Left ventricle myocardium superior (tissue), 1 donor: Measurements from ENCODE around the gene SLC7A9. TPM values are rescaled to one million over a fixed set of nuclear protein-coding genes. Genes with fewer than 3 reads are reported as not detected.
"Not testable (repeated sequence)": the region's sequence is repeated elsewhere in the genome, so short reads cannot be mapped to it uniquely, and the experiment has no call there.

Experiments
- ATAC-seq: fragments of 200-7000 bp; cut with Tn5 transposase; one replicate; pipeline ENCODE4 v1.9.1; 2020; ENCODE audit warnings: mild to moderate bottlenecking, moderate library complexity
- DNase-seq: peaks from one replicate; pipeline ENCODE4 v3.0.0-alpha.2; 2020
- intact Hi-C: fragments of 100-400 bp; cut with micrococcal nuclease; formaldehyde crosslinking; loops from one replicate; pipeline ENCODE4 v1.11.0; 2022
- total RNA-seq: library from RNA; stranded (reverse); fragmentation: NEBNext Ultra II Directional; extraction: Animal tissue kit (Norgen Biotek cat#: 25700); gene quantifications from one replicate; pipeline ENCODE4 v1.2.1, GENCODE V29; 2021
- donor health status: DM: no; HTN: yes; CAD: no; lungs with severe emphysema.

Gene SLC7A9
- total RNA-seq, 1 donor from 2014 or later: not detected

GRCh38 chr19:32867436-32867835 lies 2.1 kb downstream of the SLC7A9 start:
- intact Hi-C loops, DNase-seq: not testable (repeated sequence)

GRCh38 chr19:32866564-32867265 lies 2.9 kb downstream of the SLC7A9 start:
- ATAC-seq (no peak), DNase-seq (no peak)
- intact Hi-C loops: no loop called here

More at GRCh38 chr19:32867436-32867835, 2.1 kb downstream of the SLC7A9 start:
- ATAC-seq: not testable (repeated sequence)

- intact Hi-C loops: no loop called here
- ATAC-seq (no peak), DNase-seq (no peak)
These were observed 3.5 kb downstream of the SLC7A9 start for GRCh38 chr19:32866061-32866460.

GRCh38 chr19:32865326-32865725 lies 4.2 kb downstream of the SLC7A9 start:
- DNase-seq (no peak), ATAC-seq (no peak)
- intact Hi-C loops: no loop called here

GRCh38 chr19:32864318-32865007 lies 5.1 kb downstream of the SLC7A9 start:
- intact Hi-C loops: no loop called here
- no peak for ATAC-seq
- no peak for DNase-seq

- intact Hi-C loops: no loop called here
- no peak for DNase-seq
- no peak for ATAC-seq
These were observed 5.7 kb downstream of the SLC7A9 start for GRCh38 chr19:32863841-32864240.

- DNase-seq (no peak), ATAC-seq (no peak)
- intact Hi-C loops: no loop called here
These were observed 6.3 kb downstream of the SLC7A9 start for GRCh38 chr19:32863301-32863700.

- intact Hi-C loops: no loop called here
- ATAC-seq (no peak), DNase-seq (no peak)
These were observed 6.8 kb downstream of the SLC7A9 start for GRCh38 chr19:32862741-32863140.

- ATAC-seq (no peak), DNase-seq (no peak)
- intact Hi-C loops: no loop called here
These were observed 7.4 kb downstream of the SLC7A9 start for GRCh38 chr19:32862173-32862572.

GRCh38 chr19:32861596-32861995 lies 8.0 kb downstream of the SLC7A9 start:
- no peak for DNase-seq
- no peak for ATAC-seq
- intact Hi-C loops: no loop called here

- ATAC-seq (no peak), DNase-seq (no peak)
- intact Hi-C loops: no loop called here
These were observed 10.0 kb downstream of the SLC7A9 start for GRCh38 chr19:32859591-32859990.

- ATAC-seq (no peak), DNase-seq (no peak)
- intact Hi-C loops: no loop called here
These were observed 11.0 kb downstream of the SLC7A9 start for GRCh38 chr19:32858559-32858958.

GRCh38 chr19:32858155-32858554 lies 11.4 kb downstream of the SLC7A9 start:
- intact Hi-C loops: no loop called here
- DNase-seq: no peak
- ATAC-seq: no peak

GRCh38 chr19:32857584-32857983 lies 12.0 kb downstream of the SLC7A9 start:
- intact Hi-C loops: no loop called here
- DNase-seq: no peak
- ATAC-seq: no peak

GRCh38 chr19:32856818-32857217 lies 12.7 kb downstream of the SLC7A9 start:
- DNase-seq, ATAC-seq, intact Hi-C loops: not testable (repeated sequence)

GRCh38 chr19:32852216-32852615 lies 17.4 kb downstream of the SLC7A9 start:
- intact Hi-C loops: no loop called here
- DNase-seq (no peak), ATAC-seq (no peak)

GRCh38 chr19:32848035-32848434 lies 21.5 kb downstream of the SLC7A9 start:
- DNase-seq, intact Hi-C loops, ATAC-seq: not testable (repeated sequence)

GRCh38 chr19:32843716-32844245 lies 25.8 kb downstream of the SLC7A9 start:
- intact Hi-C loops: no loop called here
- DNase-seq (no peak), ATAC-seq (no peak)

- intact Hi-C loops: no loop called here
- ATAC-seq: no peak
- no peak for DNase-seq
These were observed 27.5 kb downstream of the SLC7A9 start for GRCh38 chr19:32842061-32842460.

- DNase-seq (no peak), ATAC-seq (no peak)
- intact Hi-C loops: no loop called here
These were observed 32.0 kb downstream of the SLC7A9 start for GRCh38 chr19:32837531-32837930.

GRCh38 chr19:32833388-32833787 lies 36.2 kb downstream of the SLC7A9 start:
- ATAC-seq, intact Hi-C loops, DNase-seq: not testable (repeated sequence)
